NT2/D1 (cell line): ENCODE data around the gene MUC5AC.
"Not testable (repeated sequence)": the region's sequence is repeated elsewhere in the genome, so short reads cannot be mapped to it uniquely, and the experiment has no call there.

Experiments used
- DNase-seq: peaks from one replicate; pipeline ENCODE4 v3.0.0-alpha.2; 2011; ENCODE audit warnings: low read depth, low spot score
- H3K27me3 ChIP-seq: 2 replicates; pipeline ENCODE4 v1.6.0; 2011; ENCODE audit warnings: mild to moderate bottlenecking; ENCODE audit not compliant: insufficient read length, insufficient read depth
- H3K36me3 ChIP-seq: 2 replicates; pipeline ENCODE4 v1.6.1; 2011; ENCODE audit warnings: mild to moderate bottlenecking, low read length, mixed read lengths; ENCODE audit not compliant: insufficient read depth, insufficient read length
- H3K4me1 ChIP-seq: 2 replicates; pipeline ENCODE4 v1.5.1; 2011; ENCODE audit not compliant: insufficient read depth, insufficient read length
- H3K4me3 ChIP-seq: 2 replicates; pipeline ENCODE4 v1.5.1; 2011; ENCODE audit warnings: low read depth; ENCODE audit not compliant: insufficient read length
- H3K9ac ChIP-seq: 2 replicates; pipeline ENCODE4 v1.6.0; 2011; ENCODE audit warnings: low read depth; ENCODE audit not compliant: insufficient read length
- H3K9me3 ChIP-seq: 2 replicates; pipeline ENCODE4 v1.5.1; 2011; ENCODE audit warnings: mild to moderate bottlenecking, low read length; ENCODE audit not compliant: insufficient read depth

Gene MUC5AC

DNA sequence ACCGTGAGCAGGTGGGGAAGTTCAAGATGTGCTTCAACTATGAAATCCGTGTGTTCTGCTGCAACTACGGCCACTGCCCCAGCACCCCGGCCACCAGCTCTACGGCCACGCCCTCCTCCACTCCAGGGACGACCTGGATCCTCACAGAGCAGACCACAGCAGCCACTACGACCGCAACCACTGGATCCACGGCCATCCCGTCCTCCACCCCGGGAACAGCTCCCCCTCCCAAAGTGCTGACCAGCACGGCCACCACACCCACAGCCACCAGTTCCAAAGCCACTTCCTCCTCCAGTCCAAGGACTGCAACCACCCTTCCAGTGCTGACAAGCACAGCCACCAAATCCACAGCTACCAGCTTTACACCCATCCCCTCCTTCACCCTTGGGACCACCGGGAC, 88.0 kb downstream of the MUC5AC start:
- not testable (repeated sequence) for H3K4me3 ChIP-seq, DNase-seq, H3K9ac ChIP-seq, H3K4me1 ChIP-seq, H3K27me3 ChIP-seq, H3K9me3 ChIP-seq, H3K36me3 ChIP-seq

GRCh38 chr11:1246301-1246700, 88.5 kb downstream of the MUC5AC start:
- not testable (repeated sequence) for H3K9me3 ChIP-seq, H3K4me1 ChIP-seq, H3K4me3 ChIP-seq, H3K27me3 ChIP-seq, H3K9ac ChIP-seq, H3K36me3 ChIP-seq, DNase-seq

GRCh38 chr11:1247026-1247425, 89.3 kb downstream of the MUC5AC start:
- not testable (repeated sequence) for H3K9me3 ChIP-seq, H3K36me3 ChIP-seq, H3K4me3 ChIP-seq, H3K4me1 ChIP-seq, H3K9ac ChIP-seq, DNase-seq
- peaks cover 11% of the 10 kb centered on the region for H3K27me3 ChIP-seq

- H3K4me1 ChIP-seq, H3K4me3 ChIP-seq, H3K9me3 ChIP-seq, H3K9ac ChIP-seq, DNase-seq, H3K36me3 ChIP-seq: not testable (repeated sequence)
- H3K27me3 ChIP-seq, result peaks cover 15% of the 10 kb centered on the region
These were observed 91.2 kb downstream of the MUC5AC start for GRCh38 chr11:1248951-1249350.

DNA sequence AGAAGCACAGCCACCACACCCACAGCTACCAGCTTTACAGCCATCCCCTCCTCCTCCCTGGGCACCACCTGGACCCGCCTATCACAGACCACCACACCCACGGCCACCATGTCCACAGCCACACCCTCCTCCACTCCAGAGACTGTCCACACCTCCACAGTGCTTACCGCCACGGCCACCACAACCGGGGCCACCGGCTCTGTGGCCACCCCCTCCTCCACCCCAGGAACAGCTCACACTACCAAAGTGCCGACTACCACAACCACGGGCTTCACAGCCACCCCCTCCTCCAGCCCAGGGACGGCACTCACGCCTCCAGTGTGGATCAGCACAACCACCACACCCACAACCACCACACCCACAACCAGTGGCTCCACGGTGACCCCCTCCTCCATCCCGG, 92.7 kb downstream of the MUC5AC start:
- not testable (repeated sequence) for H3K4me1 ChIP-seq, DNase-seq, H3K36me3 ChIP-seq, H3K4me3 ChIP-seq, H3K9ac ChIP-seq, H3K9me3 ChIP-seq
- H3K27me3 ChIP-seq, result peaks cover 15% of the 10 kb centered on the region
